ENCODE results near the gene TBRG4.

Gene TBRG4

GRCh38 chr7:45140827-45141226, 29.3 kb upstream of the TBRG4 start:
- DNase-seq, result no peak

DNA sequence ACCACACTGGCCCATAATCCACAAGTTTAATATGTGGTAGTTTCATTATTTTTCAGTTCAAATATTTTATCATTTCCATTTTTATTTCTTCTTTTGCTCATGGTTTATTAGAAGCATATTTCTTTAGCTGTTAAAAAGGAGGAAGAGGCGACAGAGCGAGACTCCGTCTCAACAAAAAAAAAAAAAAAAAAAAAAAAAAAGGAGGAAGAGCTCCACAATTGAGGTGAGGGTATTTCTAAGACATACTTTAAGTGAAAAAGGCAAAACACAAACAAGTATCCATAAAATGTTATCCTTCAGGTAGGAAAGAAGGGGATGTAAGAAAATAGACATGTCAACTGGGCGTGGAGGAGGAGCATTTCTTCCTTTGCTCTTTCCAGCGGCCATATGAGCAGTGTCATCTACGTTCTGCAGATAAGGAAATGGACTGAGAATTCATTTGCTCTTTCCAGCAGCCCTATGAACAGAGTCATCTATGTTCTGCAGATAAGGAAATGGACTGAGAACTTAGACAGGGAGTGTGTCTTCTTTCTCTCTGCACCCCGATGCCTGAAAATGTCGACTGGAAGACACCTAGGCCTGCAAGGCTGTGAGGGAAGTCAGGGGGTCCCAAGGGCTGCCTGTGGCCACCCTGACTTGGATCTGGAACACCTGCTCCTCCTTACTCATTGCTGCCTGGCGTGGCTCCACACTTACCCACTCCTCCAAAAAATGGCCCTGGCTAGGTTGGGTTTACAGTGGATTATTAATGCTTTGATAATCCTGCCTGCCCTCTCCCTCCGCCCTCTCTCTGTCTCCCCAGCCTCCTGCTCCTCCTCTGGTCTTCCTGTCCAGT, 27.2 kb upstream of the TBRG4 start:
- DNase-seq, result no peak

- DNase-seq, result peak; percentile 74
Measured at GRCh38 chr7:45136106-45137060, 24.9 kb upstream of the TBRG4 start.

DNA sequence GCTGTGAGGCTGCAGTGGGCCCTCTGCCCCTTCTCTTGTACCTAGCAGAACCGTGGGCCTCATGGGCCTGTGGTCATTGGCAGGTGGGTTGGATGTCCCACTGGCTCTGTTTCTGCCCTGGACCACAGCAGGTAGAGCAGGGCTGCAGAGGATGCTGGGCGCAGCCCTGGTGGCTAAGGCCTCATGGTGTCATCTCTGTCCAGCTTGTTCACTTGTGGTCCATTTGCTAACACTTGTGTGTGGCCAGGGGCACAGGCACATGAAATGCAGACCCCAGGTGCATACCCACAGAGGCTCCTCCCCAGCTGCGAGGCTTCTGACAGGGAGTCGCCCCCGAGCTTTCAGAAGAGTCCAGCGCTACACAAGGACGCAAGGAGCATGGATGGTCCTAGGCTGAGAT, 22.4 kb upstream of the TBRG4 start:
- DNase-seq, result no peak

GRCh38 chr7:45133352-45133751, 21.9 kb upstream of the TBRG4 start:
- no peak for DNase-seq

DNA sequence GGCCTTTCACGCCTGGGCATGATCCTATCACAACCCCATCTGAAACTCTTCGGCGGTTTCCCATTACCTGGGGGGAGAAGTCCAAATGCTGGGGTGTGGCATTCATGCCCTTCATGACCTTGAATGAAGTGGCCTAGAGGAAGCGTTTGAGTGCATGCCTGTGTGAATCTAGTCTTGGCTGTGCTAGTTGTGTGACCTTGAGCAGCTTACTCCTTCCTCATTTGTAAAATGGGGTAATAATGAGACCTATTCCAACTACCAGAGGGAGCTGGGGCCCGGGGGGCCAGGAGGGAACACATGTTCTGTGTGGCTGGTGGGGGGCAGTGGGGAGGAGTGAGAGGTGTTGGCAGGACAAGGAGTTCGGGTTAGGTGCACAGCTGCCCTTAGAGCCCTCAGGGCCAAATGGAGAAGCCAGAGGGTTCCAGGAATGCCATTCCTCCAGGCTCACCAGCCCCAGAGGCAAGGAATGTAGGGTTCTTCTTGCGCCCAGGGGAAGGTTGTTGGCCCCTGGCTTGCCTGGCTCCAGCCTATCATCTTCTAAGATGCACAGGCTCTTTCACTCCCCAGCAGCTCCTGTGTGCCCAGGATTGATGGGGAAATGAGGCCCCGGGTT, 21.3 kb upstream of the TBRG4 start:
- DNase-seq, result no peak

DNA sequence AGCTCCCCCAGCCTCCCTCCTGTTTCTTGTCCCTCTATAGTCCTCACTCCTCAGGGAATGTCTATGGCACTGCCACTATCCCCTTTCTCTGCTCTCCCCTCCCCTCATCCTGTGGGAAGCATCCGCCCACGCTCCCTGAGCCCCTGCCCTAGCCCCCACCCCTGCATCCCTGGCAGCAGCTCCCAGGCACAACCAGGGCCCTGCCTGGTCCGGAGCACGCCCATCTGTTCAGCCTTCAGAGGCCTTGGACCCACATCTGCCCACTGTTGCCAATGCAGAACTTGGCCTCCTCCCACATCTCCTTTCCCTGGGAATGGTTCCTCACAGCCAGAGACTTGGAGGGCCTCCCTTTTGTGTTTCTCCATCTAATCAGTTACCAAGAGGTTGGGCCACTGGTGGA, 20.4 kb upstream of the TBRG4 start:
- no peak for DNase-seq

DNA sequence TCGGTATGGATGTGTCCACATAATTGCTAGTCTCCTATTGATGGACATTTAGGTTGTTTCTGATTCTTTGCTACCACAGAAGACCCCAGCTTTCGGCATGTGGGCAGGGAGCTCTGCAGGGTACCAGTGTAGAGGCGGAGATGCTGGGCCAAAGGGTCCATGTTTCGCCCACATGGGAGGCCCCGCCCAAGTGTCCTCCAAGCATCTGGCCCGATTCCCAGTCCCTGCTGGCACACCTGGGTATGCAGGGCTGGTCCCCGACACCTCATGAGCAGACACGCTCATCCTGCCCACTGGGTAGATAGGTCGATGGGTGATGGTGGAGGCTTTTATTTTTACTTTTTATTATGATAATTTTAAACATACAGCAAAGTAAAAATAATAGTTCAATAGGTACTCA, 19.4 kb upstream of the TBRG4 start:
- peak; percentile 2 for DNase-seq

DNA sequence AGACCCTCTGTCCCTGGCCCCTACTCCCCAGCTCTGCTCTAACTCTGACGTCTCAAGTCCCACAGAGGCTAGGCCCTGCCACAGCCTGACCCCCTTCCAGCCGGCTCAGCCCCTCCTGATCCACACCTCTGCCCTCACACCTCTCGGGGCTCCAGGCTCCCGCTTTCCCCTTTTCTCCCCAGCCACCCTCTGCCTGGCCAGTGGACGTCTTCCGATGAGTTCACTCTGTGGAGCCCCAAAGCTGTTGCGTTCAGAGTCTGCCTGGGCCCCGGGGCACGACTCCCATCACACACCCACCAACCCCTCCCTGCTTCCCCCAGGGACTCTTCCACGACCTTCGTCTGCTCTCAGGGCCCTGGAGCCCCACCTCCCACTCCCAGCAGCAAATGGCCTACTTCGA, 18.4 kb upstream of the TBRG4 start:
- no peak for DNase-seq

GRCh38 chr7:45129181-45129800, 17.8 kb upstream of the TBRG4 start:
- DNase-seq, result no peak

DNA sequence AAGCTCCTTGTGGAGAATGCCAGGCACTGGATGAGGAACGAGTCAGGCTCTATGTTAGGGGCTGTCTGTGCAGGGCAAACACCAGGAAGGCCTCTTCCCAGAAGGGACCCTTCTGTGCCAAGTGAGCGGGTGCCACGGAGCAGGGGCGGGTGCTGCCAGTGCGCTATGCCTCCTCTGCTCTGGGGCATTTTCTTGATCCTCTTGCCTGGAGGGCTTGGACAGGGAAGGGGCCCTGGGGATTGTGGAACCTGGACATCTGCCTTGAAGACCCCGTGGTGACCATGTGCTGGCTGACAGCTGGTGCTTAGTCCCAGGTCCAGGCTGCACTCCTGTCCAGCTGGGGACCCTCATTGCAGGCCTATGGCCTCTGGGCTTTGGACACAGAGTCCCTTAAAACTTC, 15.4 kb upstream of the TBRG4 start:
- no peak for DNase-seq

- no peak for DNase-seq
Measured at GRCh38 chr7:45126201-45126600, 14.7 kb upstream of the TBRG4 start.

GRCh38 chr7:45125193-45125904, 13.9 kb upstream of the TBRG4 start:
- DNase-seq, result no peak

- no peak for DNase-seq
Measured at GRCh38 chr7:45123913-45124710, 12.6 kb upstream of the TBRG4 start.

DNA sequence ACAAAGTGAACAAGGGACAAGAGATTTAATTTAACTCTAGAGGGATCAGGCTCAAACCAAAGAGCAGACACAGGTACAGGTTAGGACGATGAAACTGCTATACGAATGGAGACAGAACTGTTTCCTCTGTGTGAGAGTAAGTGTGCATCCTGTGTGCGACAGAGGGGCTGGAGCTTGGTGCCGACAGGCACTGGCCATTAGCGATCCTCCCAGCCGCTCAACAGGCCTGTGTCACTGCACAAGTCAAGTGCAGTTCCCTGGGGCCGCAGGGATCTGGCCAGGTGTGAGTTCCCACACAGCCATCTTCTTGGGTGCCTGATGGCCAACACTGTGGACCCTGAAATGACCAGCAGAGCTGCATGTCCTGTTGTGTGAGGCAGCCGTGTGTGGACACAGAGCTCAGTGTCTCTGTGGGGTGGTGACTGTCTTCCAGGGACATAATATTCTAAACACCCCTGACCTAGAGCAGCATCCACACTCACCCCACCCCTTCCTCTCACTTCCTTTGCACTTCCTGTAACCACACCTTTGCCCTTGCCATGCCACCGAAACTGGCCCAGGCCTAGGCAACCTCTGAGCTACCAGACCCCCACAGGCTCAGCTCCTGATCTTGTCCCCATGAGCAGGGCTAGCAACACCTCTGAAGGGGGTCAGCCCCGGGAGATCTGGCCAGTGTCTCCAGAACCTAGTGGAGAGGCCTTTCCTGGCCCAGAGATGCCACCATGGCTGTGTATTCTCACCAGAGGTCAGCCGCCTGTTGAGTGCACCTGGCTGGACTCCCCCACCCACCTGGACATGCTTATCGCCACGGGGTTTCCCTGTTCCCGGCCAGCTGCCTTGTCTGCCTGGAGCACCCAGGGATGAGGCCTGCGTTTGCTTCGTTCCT, 11.7 kb upstream of the TBRG4 start:
- no peak for DNase-seq

DNA sequence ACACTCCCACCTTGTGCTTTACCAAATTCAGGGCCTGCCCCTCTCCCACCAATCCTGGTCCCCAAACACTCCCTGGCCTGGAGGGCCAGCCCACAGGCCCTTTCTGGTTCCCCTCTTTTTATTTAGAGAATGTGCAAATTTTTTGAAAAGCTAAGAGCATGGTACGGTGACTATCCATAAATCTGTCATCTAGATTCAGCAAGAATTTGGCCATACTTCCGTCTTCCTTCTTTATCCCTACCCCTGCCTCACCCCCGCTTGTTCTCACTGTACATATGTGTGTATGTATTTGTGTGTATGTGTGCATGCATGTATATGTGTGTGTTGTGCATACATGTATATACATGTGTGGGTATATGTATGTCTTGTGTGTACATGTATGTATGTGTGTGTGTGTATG, 8.1 kb upstream of the TBRG4 start:
- no peak for DNase-seq

- no peak for DNase-seq
Measured at GRCh38 chr7:45118889-45119331, 7.4 kb upstream of the TBRG4 start.

DNA sequence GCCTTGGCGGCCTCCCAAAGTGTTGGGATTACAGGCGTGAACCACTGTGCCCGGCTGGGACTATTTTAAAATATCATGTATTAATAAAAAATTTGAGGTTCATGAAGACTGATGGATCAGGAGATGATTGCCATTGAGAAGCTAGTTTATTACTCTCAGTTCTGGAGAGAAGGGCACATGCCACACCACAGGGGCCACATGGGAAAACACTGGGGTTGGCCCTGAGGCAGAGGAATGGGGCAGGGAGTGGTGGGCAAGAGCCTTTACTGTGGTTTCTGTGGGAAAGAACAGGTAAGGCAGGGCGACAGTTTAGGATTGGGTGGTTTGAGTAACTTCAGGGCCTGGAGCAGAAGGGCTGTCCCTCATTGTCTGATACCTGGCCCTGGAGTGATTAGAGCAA, 6.8 kb upstream of the TBRG4 start:
- DNase-seq, result no peak

GRCh38 chr7:45117582-45117981, 6.1 kb upstream of the TBRG4 start:
- DNase-seq, result no peak

DNA sequence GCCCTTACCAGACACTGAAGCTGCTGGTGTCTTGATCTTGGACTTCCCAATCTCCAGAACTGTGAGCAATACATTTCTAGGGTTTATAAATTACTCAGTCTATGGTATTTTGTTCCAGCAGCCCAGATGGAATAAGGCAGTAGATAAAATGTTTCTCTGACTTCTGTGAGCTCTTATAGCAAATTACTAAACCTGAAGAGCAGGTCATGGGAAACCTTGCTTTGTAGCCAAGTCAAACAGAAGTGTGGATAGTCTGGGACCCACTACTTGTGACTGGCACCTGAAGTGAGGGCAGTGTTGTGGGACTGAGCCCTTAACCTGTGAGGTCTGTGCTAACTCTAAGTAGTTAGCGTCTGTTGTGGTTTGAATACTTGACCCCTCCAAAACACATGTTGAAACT, 4.6 kb upstream of the TBRG4 start:
- DNase-seq, result no peak
